RKO (cell line): ENCODE data around the gene TRAPPC4.
A peak's percentile ranks its signal among the peaks of the same experiment; 100 is the strongest.
"Not testable (repeated sequence)": the region's sequence is repeated elsewhere in the genome, so short reads cannot be mapped to it uniquely, and the experiment has no call there.

ENCODE experiments used
- DNase-seq: peaks from one replicate; pipeline ENCODE4 v3.0.0-alpha.2; 2016; ENCODE audit warnings: low spot score

Gene TRAPPC4

GRCh38 chr11:119014209-119014924 is 4.2 kb upstream of the TRAPPC4 start:
- DNase-seq: no peak

GRCh38 chr11:119015054-119015611 is 3.4 kb upstream of the TRAPPC4 start:
- DNase-seq: no peak

GRCh38 chr11:119016216-119017009 is 2.2 kb upstream of the TRAPPC4 start:
- no peak for DNase-seq

- DNase-seq: not testable (repeated sequence)
Observed at GRCh38 chr11:119017377-119017776, 1.2 kb upstream of the TRAPPC4 start.

GRCh38 chr11:119019996-119020395 is 1.4 kb downstream of the TRAPPC4 start:
- no peak for DNase-seq

GRCh38 chr11:119021631-119022030 is 3.1 kb downstream of the TRAPPC4 start:
- DNase-seq: no peak

- DNase-seq: no peak
Observed at GRCh38 chr11:119023741-119024140, 5.2 kb downstream of the TRAPPC4 start.

- no peak for DNase-seq
Observed at GRCh38 chr11:119024430-119025098, 6.0 kb downstream of the TRAPPC4 start.

- no peak for DNase-seq
Observed at GRCh38 chr11:119025099-119025473, 6.5 kb downstream of the TRAPPC4 start.

- no peak for DNase-seq
Observed at GRCh38 chr11:119025541-119025940, 7.0 kb downstream of the TRAPPC4 start.

- DNase-seq: no peak
Observed at GRCh38 chr11:119025978-119026766, 7.6 kb downstream of the TRAPPC4 start.

- DNase-seq: no peak
Observed at GRCh38 chr11:119026970-119027369, 8.4 kb downstream of the TRAPPC4 start.

GRCh38 chr11:119027561-119028345 is 9.2 kb downstream of the TRAPPC4 start:
- no peak for DNase-seq

- no peak for DNase-seq
Observed at GRCh38 chr11:119028346-119029068, 9.9 kb downstream of the TRAPPC4 start.

- no peak for DNase-seq
Observed at GRCh38 chr11:119029069-119029339, 10.4 kb downstream of the TRAPPC4 start.

GRCh38 chr11:119029340-119030028 is 10.9 kb downstream of the TRAPPC4 start:
- DNase-seq: peak; percentile 43

GRCh38 chr11:119030029-119030328 is 11.4 kb downstream of the TRAPPC4 start:
- no peak for DNase-seq

- peak; percentile 99 for DNase-seq
Observed at GRCh38 chr11:119030329-119031047, 11.9 kb downstream of the TRAPPC4 start, which contains the start of gene SLC37A4. TSS of gene SLC37A4 (minus strand) at chr11:119030877.

- no peak for DNase-seq
Observed at GRCh38 chr11:119031912-119032280, 13.3 kb downstream of the TRAPPC4 start.
